Adrenal gland (tissue), 12 donors: ENCODE measurements around the gene CEP41. TPM values are rescaled to one million over a fixed set of nuclear protein-coding genes. Genes with fewer than 3 reads are reported as not detected.

Experiments used
- DNase-seq, 7 donors: peaks; one replicate each; pipeline ENCODE4 v3.0.0-alpha.2; 2019 to 2020
- H3K27ac ChIP-seq, 5 donors: fragments of 200-600 bp; sonication (generic) in 4 of 5; 1 replicate in 3 of 5; 2 replicates in 2 of 5; pipeline versions ENCODE4 v1.5.1 to v1.8.0; 2016 to 2020; ENCODE audit warnings: mild to moderate bottlenecking in 1 of 5
- H3K27me3 ChIP-seq: fragments of 200-600 bp; 2 replicates; pipeline ENCODE4 v1.8.0; 2021
- H3K36me3 ChIP-seq, 2 donors: fragments of 200-600 bp; replicated peaks in 1 of 2; 1 replicate in 1 of 2; 2 replicates in 1 of 2; pipeline versions ENCODE4 v1.5.1 to v1.8.0; 2018 to 2022
- H3K4me1 ChIP-seq, 2 donors: fragments of 200-600 bp; replicated peaks in 1 of 2; 1 replicate in 1 of 2; 2 replicates in 1 of 2; pipeline versions ENCODE4 v1.5.1 to v1.8.0; 2018 to 2021
- H3K4me3 ChIP-seq, 4 donors: fragments of 200-600 bp; sonication (generic) in 3 of 4; one replicate each; pipeline ENCODE4 v1.5.1; 2016 to 2018
- H3K9me3 ChIP-seq, 3 donors: fragments of 200-600 bp; sonication (generic) in 1 of 3; replicated peaks in 1 of 3; 1 replicate in 2 of 3; 2 replicates in 1 of 3; pipeline versions ENCODE4 v1.5.1 to v1.8.0; 2016 to 2021
- CTCF ChIP-seq, 6 experiments: fragments of 450-650 bp in 4 of 6; fragments of 200-600 bp in 2 of 6; sonication (generic) in 1 of 6; IDR thresholded peaks; 1 replicate in 5 of 6; 2 replicates in 1 of 6; pipeline versions ENCODE4 v1.5.1 to v1.8.0; 2016 to 2021; ENCODE audit warnings: antibody characterized with exemption in 6 of 6, mild to moderate bottlenecking in 2 of 6, moderate library complexity in 1 of 6
- POLR2A ChIP-seq, 2 donors: fragments of 450-650 bp; IDR thresholded peaks; one replicate each; pipeline ENCODE4 v1.6.1; 2017; ENCODE audit warnings: antibody characterized with exemption in 2 of 2, mild to moderate bottlenecking in 2 of 2, moderate library complexity in 1 of 2
- WGBS, 4 donors: extraction: QIAGEN DNeasy Blood & Tissue Kit in 2 of 4; methylation state at CpG; one replicate each; pipeline versions ENCODE4 v1.1.5 to v1.1.7; 2013 to 2017; 5-methylcytosine and 5-hydroxymethylcytosine counted together
- intact Hi-C, 2 donors: fragments of 100-400 bp; cut with DNase I; formaldehyde crosslinking; loops; one replicate each; pipeline versions ENCODE4 v1.14.1 to v1.15.0; 2022 to 2023
- polyA plus RNA-seq, 3 donors: library from polyadenylated mRNA; stranded (reverse); fragments of 200-250 nt in 2 of 3; fragments of 350-450 nt in 1 of 3; fragmentation: Illumina TruSeq in 1 of 3; extraction: RNeasy Lipid Tissue Mini Kit (QIAGEN cat#74804) in 1 of 3; gene quantifications; one replicate each; pipeline ENCODE4 v1.2.3, GENCODE V29; 2013 to 2014
- total RNA-seq, 9 donors: library from RNA; depleted of rRNA in 4 of 9; stranded (reverse); fragments of >200 nt in 4 of 9; fragments of 120-200 nt in 1 of 9; fragmentation: NEBNext Ultra II Directional in 1 of 9; extraction: Animal tissue kit (Norgen Biotek cat#: 25700) in 1 of 9; gene quantifications; one replicate each; pipeline versions ENCODE4 v1.1.0 to v1.2.4, GENCODE V29; 2013 to 2023
- donor health status: healthy with polysubstance abuse.
- donor health status: Bipolar disorder and iron deficiency.
- donor health status: DM: yes; HTN: yes; CAD: no.
- donor health status: DM: no; HTN: no; CAD: no.
- donor health status: DM: no; HTN: no; CAD: no.
- donor health status: DM: yes; HTN: yes; CAD: no.

The CEP41 gene
- total and polyA plus RNA-seq, 12 donors: 3.9 to 22.9 (median 15.4) TPM

- Histone ChIP-seq H3K27ac (peak overlapping the region; percentile 85 to 95 (median 95)), H3K27me3 (no peaks in the 10 kb centered on the region), H3K4me3 (no peak overlapping the region), H3K9me3 (no peaks in the 10 kb centered on the region), H3K36me3 (no peaks in the 10 kb centered on the region), H3K4me1 (peaks cover 12 to 40% of the 10 kb centered on the region in 2 donors)
- intact Hi-C loops: no loop called here
- WGBS, 4 donors: 92 to 100% (median 96%) methylated on average over 4 to 6 of the region's 6 CpGs
- no peak for DNase-seq
- TF ChIP-seq POLR2A (IDR thresholded peaks at IDR 0.05) (no peak), CTCF (IDR thresholded peaks at IDR 0.05) (no peak)
Measured at GRCh38 chr7:130374507-130374906, 66.3 kb downstream of the CEP41 start.

- Histone ChIP-seq H3K36me3 (no peaks in the 10 kb centered on the region), H3K27ac (peak overlapping the region; percentile 83 to 95 (median 87)), H3K27me3 (no peaks in the 10 kb centered on the region), H3K4me3 (no peak overlapping the region), H3K9me3 (no peaks in the 10 kb centered on the region), H3K4me1 (peaks cover 19 to 54% of the 10 kb centered on the region in 2 donors)
- 89 to 96% (median 90%) methylated on average over 10 to 11 of the region's 11 CpGs for WGBS, 4 donors
- intact Hi-C loops: no loop called here
- TF ChIP-seq POLR2A (IDR thresholded peaks at IDR 0.05) (no peak), CTCF (IDR thresholded peaks at IDR 0.05) (no peak)
- no peak for DNase-seq
Measured at GRCh38 chr7:130372402-130373165, 68.2 kb downstream of the CEP41 start.

- Histone ChIP-seq H3K36me3 (no peaks in the 10 kb centered on the region), H3K4me1 (peaks cover 19 to 58% of the 10 kb centered on the region in 2 donors), H3K9me3 (no peaks in the 10 kb centered on the region), H3K4me3 (no peak overlapping the region), H3K27ac (peak overlapping the region in 3 of 5 donors; percentile 10 to 95 (median 87)), H3K27me3 (no peaks in the 10 kb centered on the region)
- DNase-seq: peak in 6 of 7 donors; percentile 45 to 82 (median 72)
- intact Hi-C loops: no loop called here
- WGBS, 4 donors: 33 to 73% (median 59%) methylated on average over 1 to 3 of the region's 3 CpGs
- no peak for TF ChIP-seq CTCF (IDR thresholded peaks at IDR 0.05)
Measured at GRCh38 chr7:130371046-130371445, 69.8 kb downstream of the CEP41 start.

- intact Hi-C loops: no loop called here
- Histone ChIP-seq H3K4me3 (no peak overlapping the region), H3K4me1 (peaks cover 19 to 68% of the 10 kb centered on the region in 2 donors), H3K9me3 (no peaks in the 10 kb centered on the region), H3K27me3 (no peaks in the 10 kb centered on the region), H3K27ac (peak overlapping the region in 4 of 5 donors; percentile 3 to 95 (median 50)), H3K36me3 (no peaks in the 10 kb centered on the region)
- TF ChIP-seq CTCF (IDR thresholded peaks at IDR 0.05): no peak
- no peak for TF ChIP-seq POLR2A (IDR thresholded peaks at IDR 0.05)
- DNase-seq: no peak
- 47 to 73% (median 56%) methylated on average over 3 of the region's 3 CpGs for WGBS, 4 donors
Measured at GRCh38 chr7:130369831-130370550, 70.8 kb downstream of the CEP41 start.
